Skeletal muscle tissue (tissue), 4 donors: Measurements from ENCODE around the gene TJP3. TPM values are rescaled to one million over a fixed set of nuclear protein-coding genes. Genes with fewer than 3 reads are reported as not detected.
A peak's percentile ranks its signal among the peaks of the same experiment; 100 is the strongest.

Experiments
- H3K27ac ChIP-seq: one replicate; pipeline ENCODE4 v1.7.0; 2013; ENCODE audit warnings: mild to moderate bottlenecking, low read depth, low read length, inconsistent platforms
- H3K27me3 ChIP-seq, 3 donors: one replicate each; pipeline ENCODE4 v1.7.0; 2013; ENCODE audit warnings: low read length in 3 of 3; ENCODE audit not compliant: control insufficient read depth in 3 of 3, insufficient read depth in 3 of 3
- H3K36me3 ChIP-seq, 3 donors: one replicate each; pipeline ENCODE4 v1.7.0; 2013; ENCODE audit warnings: low read length in 3 of 3; ENCODE audit not compliant: control insufficient read depth in 3 of 3, insufficient read depth in 3 of 3
- H3K4me1 ChIP-seq, 3 donors: one replicate each; pipeline ENCODE4 v1.7.0; 2013; ENCODE audit warnings: low read length in 3 of 3, mild to moderate bottlenecking in 3 of 3; ENCODE audit not compliant: control insufficient read depth in 3 of 3, insufficient read depth in 3 of 3
- H3K4me3 ChIP-seq, 3 donors: one replicate each; pipeline ENCODE4 v1.7.0; 2013; ENCODE audit warnings: low read length in 3 of 3
- H3K9ac ChIP-seq, 3 donors: one replicate each; pipeline ENCODE4 v1.7.0; 2013; ENCODE audit warnings: low read length in 3 of 3, mild to moderate bottlenecking in 3 of 3, moderate library complexity in 2 of 3, low read depth in 1 of 3
- H3K9me3 ChIP-seq, 3 donors: one replicate each; pipeline ENCODE4 v1.7.0; 2013; ENCODE audit warnings: low read length in 3 of 3; ENCODE audit not compliant: control insufficient read depth in 3 of 3
- total RNA-seq: library from RNA; depleted of rRNA; stranded (reverse); fragments of >200 nt; gene quantifications from one replicate; pipeline ENCODE4 v1.2.3, GENCODE V29; 2014
- donor health status: Osteomylitis.

The TJP3 gene
- total RNA-seq, 1 donor from 2014 or later = not detected

DNA sequence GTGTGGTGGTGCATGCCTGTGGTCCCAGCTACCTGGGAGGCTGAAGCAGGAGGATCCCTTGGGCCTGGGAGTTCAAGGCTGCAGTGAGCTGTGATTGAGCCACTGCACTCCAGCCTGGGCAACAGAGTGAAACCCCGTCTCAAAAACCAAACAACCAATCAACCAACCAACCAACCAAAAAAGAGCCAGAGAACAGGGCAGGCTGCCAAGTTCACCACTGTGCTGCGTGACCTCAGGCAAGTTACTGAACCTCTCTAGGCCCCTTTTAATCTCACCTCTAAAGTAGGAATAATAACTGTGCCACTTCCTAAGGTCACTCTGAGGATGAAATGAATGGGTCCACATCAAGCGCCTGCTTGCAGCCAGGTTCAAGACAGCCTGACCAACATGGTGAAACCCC, 16.9 kb downstream of the TJP3 start:
- H3K9ac ChIP-seq = no peak overlapping the region
- peaks cover 0 to 7% (median 2%) of the 10 kb centered on the region in 3 donors for H3K4me1 ChIP-seq
- no peaks in the 10 kb centered on the region for H3K36me3 ChIP-seq
- no peak overlapping the region for H3K4me3 ChIP-seq
- H3K27me3 ChIP-seq = peaks cover 26 to 41% (median 31%) of the 10 kb centered on the region in 3 donors
- no peaks in the 10 kb centered on the region for H3K9me3 ChIP-seq
- no peak overlapping the region for H3K27ac ChIP-seq

GRCh38 chr19:3725640-3726310, 17.6 kb downstream of the TJP3 start:
- no peak overlapping the region for H3K27ac ChIP-seq
- H3K36me3 ChIP-seq = no peaks in the 10 kb centered on the region
- no peaks in the 10 kb centered on the region for H3K9me3 ChIP-seq
- peaks cover 0 to 7% (median 2%) of the 10 kb centered on the region in 3 donors for H3K4me1 ChIP-seq
- H3K27me3 ChIP-seq = peaks cover 20 to 35% (median 25%) of the 10 kb centered on the region in 3 donors
- H3K4me3 ChIP-seq = no peak overlapping the region
- H3K9ac ChIP-seq = peak overlapping the region in 1 of 3 donors; percentile 33

GRCh38 chr19:3730457-3730958, 22.3 kb downstream of the TJP3 start:
- Histone ChIP-seq H3K9ac (no peak overlapping the region), H3K9me3 (no peaks in the 10 kb centered on the region), H3K27ac (no peak overlapping the region), H3K4me1 (no peaks in the 10 kb centered on the region), H3K4me3 (no peak overlapping the region), H3K27me3 (peaks cover 2 to 14% (median 5%) of the 10 kb centered on the region in 3 donors), H3K36me3 (no peaks in the 10 kb centered on the region)

- H3K27ac ChIP-seq = no peak overlapping the region
- no peaks in the 10 kb centered on the region for H3K36me3 ChIP-seq
- no peaks in the 10 kb centered on the region for H3K4me1 ChIP-seq
- peaks cover 9 to 16% (median 9%) of the 10 kb centered on the region in 3 donors for H3K27me3 ChIP-seq
- H3K9ac ChIP-seq = no peak overlapping the region
- H3K4me3 ChIP-seq = no peak overlapping the region
- H3K9me3 ChIP-seq = no peaks in the 10 kb centered on the region
Measured at GRCh38 chr19:3732108-3732507, 23.9 kb downstream of the TJP3 start.

GRCh38 chr19:3733549-3734309, 25.5 kb downstream of the TJP3 start:
- Histone ChIP-seq H3K4me3 (no peak overlapping the region), H3K4me1 (no peaks in the 10 kb centered on the region), H3K36me3 (no peaks in the 10 kb centered on the region), H3K27me3 (peaks cover 19 to 23% (median 22%) of the 10 kb centered on the region in 3 donors), H3K27ac (no peak overlapping the region), H3K9me3 (no peaks in the 10 kb centered on the region), H3K9ac (no peak overlapping the region)

GRCh38 chr19:3734310-3734600, 26.1 kb downstream of the TJP3 start:
- Histone ChIP-seq H3K36me3 (no peaks in the 10 kb centered on the region), H3K4me1 (no peaks in the 10 kb centered on the region), H3K27me3 (peaks cover 19 to 23% (median 22%) of the 10 kb centered on the region in 3 donors), H3K9ac (no peak overlapping the region), H3K27ac (no peak overlapping the region), H3K4me3 (no peak overlapping the region), H3K9me3 (no peaks in the 10 kb centered on the region)

DNA sequence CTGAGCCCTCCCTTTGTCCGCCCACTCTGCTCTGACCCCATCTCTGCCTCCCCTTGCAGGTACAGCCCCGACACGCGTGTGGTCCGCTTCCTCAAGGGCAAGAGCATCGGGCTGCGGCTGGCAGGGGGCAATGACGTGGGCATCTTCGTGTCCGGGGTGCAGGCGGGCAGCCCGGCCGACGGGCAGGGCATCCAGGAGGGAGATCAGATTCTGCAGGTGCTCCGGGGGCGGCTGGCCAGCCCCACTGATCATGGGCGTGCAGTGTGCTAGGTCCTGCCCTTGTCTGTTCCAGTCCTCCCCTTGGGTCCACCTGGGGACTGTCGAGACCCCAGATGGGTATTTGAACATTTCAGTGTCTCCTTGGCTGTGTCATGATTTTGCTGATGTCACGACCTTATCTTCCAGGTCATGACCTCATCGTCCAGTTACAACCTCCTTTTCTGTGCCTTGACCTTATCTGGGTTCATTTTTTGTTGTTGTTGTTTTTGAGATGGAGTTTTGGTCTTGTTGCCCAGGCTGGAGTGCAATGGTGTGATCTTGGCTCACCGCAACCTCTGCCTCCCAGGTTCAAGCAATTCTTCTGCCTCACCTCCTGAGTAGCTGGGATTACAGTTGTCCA, 28.0 kb downstream of the TJP3 start:
- H3K4me3 ChIP-seq = no peak overlapping the region
- no peak overlapping the region for H3K27ac ChIP-seq
- no peak overlapping the region for H3K9ac ChIP-seq
- H3K4me1 ChIP-seq = no peaks in the 10 kb centered on the region
- peaks cover 19 to 23% (median 22%) of the 10 kb centered on the region in 3 donors for H3K27me3 ChIP-seq
- H3K9me3 ChIP-seq = no peaks in the 10 kb centered on the region
- no peaks in the 10 kb centered on the region for H3K36me3 ChIP-seq

- Histone ChIP-seq H3K4me1 (no peaks in the 10 kb centered on the region), H3K27ac (no peak overlapping the region), H3K9me3 (no peaks in the 10 kb centered on the region), H3K36me3 (no peaks in the 10 kb centered on the region), H3K27me3 (peaks cover 19 to 23% (median 22%) of the 10 kb centered on the region in 3 donors), H3K9ac (no peak overlapping the region), H3K4me3 (no peak overlapping the region)
Measured at GRCh38 chr19:3737487-3738205, 29.5 kb downstream of the TJP3 start.

- Histone ChIP-seq H3K4me3 (no peak overlapping the region), H3K9me3 (peaks cover 0 to 2% (median 0%) of the 10 kb centered on the region in 3 donors), H3K27ac (no peak overlapping the region), H3K4me1 (no peaks in the 10 kb centered on the region), H3K27me3 (peaks cover 18 to 23% (median 22%) of the 10 kb centered on the region in 3 donors), H3K9ac (no peak overlapping the region), H3K36me3 (no peaks in the 10 kb centered on the region)
Measured at GRCh38 chr19:3738477-3739220, 30.5 kb downstream of the TJP3 start.
